ENCODE measurements around the gene MAP3K5. TPM values are rescaled to one million over a fixed set of nuclear protein-coding genes. Genes with fewer than 3 reads are reported as not detected.

The MAP3K5 gene
- total and polyA plus RNA-seq, 7 experiments from 2014 or later, result 2.6 to 32.5 (median 13.4) TPM

DNA sequence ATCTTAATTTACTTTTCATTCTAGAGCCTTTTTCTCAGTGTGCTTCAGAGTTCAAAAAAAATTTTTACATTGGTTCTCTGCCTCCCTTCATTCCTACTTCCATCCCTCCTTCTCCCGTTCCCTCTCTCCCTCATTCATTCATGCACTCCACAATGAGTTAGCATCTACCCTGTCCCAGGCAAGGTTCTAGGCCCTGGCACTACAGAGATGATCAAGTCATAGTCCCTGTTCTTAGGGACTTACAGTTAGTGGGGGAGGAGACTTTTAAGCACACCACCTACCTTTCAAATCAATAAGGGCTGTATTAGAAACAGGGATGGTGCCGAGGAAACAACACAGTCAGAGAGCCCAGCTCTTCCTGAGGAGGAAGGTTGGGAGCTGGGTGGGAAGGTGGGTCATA, 40.3 kb downstream of the MAP3K5 start:
- peak overlapping the region; percentile 22 to 87 (median 72) for H3K4me3 Mint-ChIP-seq
- Histone ChIP-seq H3K9me3 (ENCODE audit: control insufficient read depth in 2 of 3, low read length in 3 of 3) (no peaks in the 10 kb centered on the region), H3K4me3 (ENCODE audit: low read length) (peak overlapping the region; percentile 37), H3K27me3 (ENCODE audit: control insufficient read depth in 2 of 2, insufficient read depth in 2 of 2, low read length in 2 of 2) (no peaks in the 10 kb centered on the region), H3K27ac (ENCODE audit: low read depth, low read length) (peak overlapping the region; percentile 60), H3K36me3 (ENCODE audit: control insufficient read depth in 2 of 3, insufficient read depth in 3 of 3, low read length in 3 of 3) (no peaks in the 10 kb centered on the region), H3K4me1 (ENCODE audit: control insufficient read depth in 2 of 2, insufficient read depth in 2 of 2, low read length in 2 of 2) (peaks cover 37 to 51% of the 10 kb centered on the region in 2 donors)
- H3K9me3 Mint-ChIP-seq, result peaks cover 0 to 7% (median 0%) of the 10 kb centered on the region in 11 donors
- intact Hi-C loops (cut with micrococcal nuclease), result loop anchor here (1.0 to 5.0 kb wide), 7 partner anchors 13 to 1355 kb away; partner anchors contain the start of genes BCLAF1 (in 1 of the 2), MAP3K5 (in 1 of the 2) and PERP (in 1 of the 2)
- ChIA-PET CTCF (interaction anchor here (1.4 to 3.1 kb wide), 2 partner anchors 12 to 40 kb away, joined by 4 to 16 read pairs; partner anchors contain the start of gene MAP3K5), POLR2A (interaction anchor here (2.0 to 6.1 kb wide), 4 partner anchors 12 to 40 kb away, joined by 5 to 33 read pairs (median 16); partner anchors contain the start of gene MAP3K5)
- peaks cover 0 to 20% (median 4%) of the 10 kb centered on the region in 5 donors for H3K36me3 Mint-ChIP-seq
- H3K27me3 Mint-ChIP-seq, result no peaks in the 10 kb centered on the region
- H3K27ac Mint-ChIP-seq, result peak overlapping the region; percentile 79 to 98 (median 93)
- DNase-seq (no peak), ATAC-seq (no peak)
- peaks cover 57 to 88% (median 66%) of the 10 kb centered on the region in 7 donors for H3K4me1 Mint-ChIP-seq

DNA sequence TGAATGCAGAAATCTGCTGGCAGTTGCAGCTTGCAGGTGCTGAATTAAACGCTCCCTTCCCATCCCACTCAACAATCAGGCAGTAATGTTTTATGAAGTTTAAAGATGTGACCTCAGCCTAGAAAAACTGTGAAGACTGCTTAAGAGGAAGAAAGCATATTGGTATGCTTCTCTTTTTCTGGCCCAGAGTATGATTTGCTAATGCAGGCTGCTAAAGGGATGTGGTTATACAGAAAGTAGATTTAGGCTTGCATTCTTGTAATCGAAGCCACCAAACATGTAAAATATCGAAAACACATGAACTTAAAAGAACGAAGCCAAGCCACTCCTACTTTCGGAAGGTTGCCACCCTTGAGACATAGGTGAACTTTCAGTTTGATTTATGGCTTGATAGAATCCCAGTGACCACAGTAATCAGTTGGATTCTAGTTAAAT, 40.7 kb downstream of the MAP3K5 start:
- H3K9me3 Mint-ChIP-seq, result peaks cover 0 to 7% (median 0%) of the 10 kb centered on the region in 11 donors
- Histone ChIP-seq H3K27me3 (ENCODE audit: control insufficient read depth in 2 of 2, insufficient read depth in 2 of 2, low read length in 2 of 2) (no peaks in the 10 kb centered on the region), H3K9me3 (ENCODE audit: control insufficient read depth in 2 of 3, low read length in 3 of 3) (no peaks in the 10 kb centered on the region), H3K4me3 (ENCODE audit: low read length) (peak overlapping the region; percentile 37), H3K4me1 (ENCODE audit: control insufficient read depth in 2 of 2, insufficient read depth in 2 of 2, low read length in 2 of 2) (peaks cover 37 to 51% of the 10 kb centered on the region in 2 donors), H3K36me3 (ENCODE audit: control insufficient read depth in 2 of 3, insufficient read depth in 3 of 3, low read length in 3 of 3) (no peaks in the 10 kb centered on the region), H3K27ac (ENCODE audit: low read depth, low read length) (peak overlapping the region; percentile 60)
- peak overlapping the region; percentile 22 to 87 (median 72) for H3K4me3 Mint-ChIP-seq
- intact Hi-C loops (cut with micrococcal nuclease), result loop anchor here (1.0 to 5.0 kb wide), 6 partner anchors 13 to 1356 kb away; partner anchors contain the start of genes BCLAF1 (in 1 of the 2), MAP3K5 (in 1 of the 2) and PERP (in 1 of the 2)
- ATAC-seq, result peak; percentile 71
- H3K27ac Mint-ChIP-seq, result peak overlapping the region; percentile 78 to 98 (median 91)
- peak in 7 of 9 donors; percentile 28 to 78 (median 68) for DNase-seq
- peaks cover 0 to 22% (median 3%) of the 10 kb centered on the region in 5 donors for H3K36me3 Mint-ChIP-seq
- peaks cover 58 to 84% (median 65%) of the 10 kb centered on the region in 7 donors for H3K4me1 Mint-ChIP-seq
- ChIA-PET POLR2A (interaction anchor here (2.1 to 6.1 kb wide), 3 partner anchors 13 to 41 kb away, joined by 6 to 33 read pairs (median 22); partner anchors contain the start of gene MAP3K5), CTCF (interaction anchor here (3.1 kb wide), 1 partner anchor 41 kb away, joined by 16 read pairs; the partner anchor contains the start of gene MAP3K5)
- H3K27me3 Mint-ChIP-seq, result no peaks in the 10 kb centered on the region

DNA sequence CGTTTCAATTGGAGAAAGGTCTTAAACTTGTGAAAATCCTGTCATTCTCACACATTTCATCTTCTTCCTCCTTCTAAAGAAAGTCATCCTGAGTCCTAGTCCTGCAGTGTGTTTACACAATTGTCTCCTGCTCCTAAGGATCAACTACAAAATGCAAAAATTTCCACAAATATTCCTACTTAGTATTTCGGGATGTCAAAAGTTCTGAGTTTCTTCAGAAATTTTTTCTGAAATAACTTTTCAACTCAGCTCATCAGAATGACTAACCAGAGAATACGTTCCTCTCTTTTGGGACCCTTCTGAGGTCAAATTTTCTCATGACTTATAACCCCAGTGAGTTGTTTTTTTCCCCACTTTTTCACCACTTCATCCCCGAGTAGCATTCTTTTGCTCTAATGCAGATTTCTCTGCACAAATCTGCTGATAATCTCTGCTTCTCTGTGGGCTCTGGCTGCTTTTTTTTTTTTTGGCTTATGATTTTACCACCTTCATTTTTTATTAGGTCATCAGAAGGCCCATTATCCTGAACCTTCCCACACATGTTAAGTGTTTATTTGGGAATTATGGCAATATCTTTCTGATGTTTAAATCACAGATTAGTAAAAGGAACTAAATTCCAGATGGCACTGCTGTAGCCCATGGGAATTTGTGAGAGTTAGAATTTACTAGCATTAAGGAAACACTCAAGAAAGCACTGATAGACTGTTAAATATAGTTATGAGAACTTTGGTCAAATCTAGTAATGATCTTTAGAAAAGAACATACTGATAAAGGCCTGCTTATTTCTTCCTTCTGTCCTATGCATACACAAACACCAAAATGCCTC, 41.4 kb downstream of the MAP3K5 start:
- Histone ChIP-seq H3K4me3 (ENCODE audit: low read length) (peak overlapping the region; percentile 37), H3K36me3 (ENCODE audit: control insufficient read depth in 2 of 3, insufficient read depth in 3 of 3, low read length in 3 of 3) (no peaks in the 10 kb centered on the region), H3K27ac (ENCODE audit: low read depth, low read length) (peak overlapping the region; percentile 60), H3K4me1 (ENCODE audit: control insufficient read depth in 2 of 2, insufficient read depth in 2 of 2, low read length in 2 of 2) (peaks cover 37 to 51% of the 10 kb centered on the region in 2 donors), H3K9me3 (ENCODE audit: control insufficient read depth in 2 of 3, low read length in 3 of 3) (no peaks in the 10 kb centered on the region), H3K27me3 (ENCODE audit: control insufficient read depth in 2 of 2, insufficient read depth in 2 of 2, low read length in 2 of 2) (no peaks in the 10 kb centered on the region)
- Mint-ChIP-seq H3K27ac (peak overlapping the region; percentile 78 to 98 (median 91)), H3K27me3 (no peaks in the 10 kb centered on the region), H3K4me1 (peaks cover 55 to 84% (median 65%) of the 10 kb centered on the region in 7 donors), H3K9me3 (peaks cover 0 to 7% (median 0%) of the 10 kb centered on the region in 11 donors), H3K36me3 (peaks cover 0 to 22% (median 3%) of the 10 kb centered on the region in 5 donors), H3K4me3 (peak overlapping the region; percentile 22 to 87 (median 72))
- POLR2A ChIA-PET, result interaction anchor here (2.1 to 6.1 kb wide), 2 partner anchors 13 to 41 kb away, joined by 6 to 33 read pairs; partner anchors contain the start of gene MAP3K5
- CTCF ChIA-PET, result interaction anchor here (0.6 to 3.1 kb wide), 3 partner anchors 41 to 42 kb away, joined by 3 to 16 read pairs (median 3); partner anchors contain the start of gene MAP3K5
- ATAC-seq (no peak), DNase-seq (no peak)
- intact Hi-C loops (cut with micrococcal nuclease), result loop anchor here (1.0 to 5.0 kb wide), 6 partner anchors 14 to 1356 kb away; partner anchors contain the start of genes BCLAF1 (in 1 of the 2), MAP3K5 (in 1 of the 2) and PERP (in 1 of the 2)

DNA sequence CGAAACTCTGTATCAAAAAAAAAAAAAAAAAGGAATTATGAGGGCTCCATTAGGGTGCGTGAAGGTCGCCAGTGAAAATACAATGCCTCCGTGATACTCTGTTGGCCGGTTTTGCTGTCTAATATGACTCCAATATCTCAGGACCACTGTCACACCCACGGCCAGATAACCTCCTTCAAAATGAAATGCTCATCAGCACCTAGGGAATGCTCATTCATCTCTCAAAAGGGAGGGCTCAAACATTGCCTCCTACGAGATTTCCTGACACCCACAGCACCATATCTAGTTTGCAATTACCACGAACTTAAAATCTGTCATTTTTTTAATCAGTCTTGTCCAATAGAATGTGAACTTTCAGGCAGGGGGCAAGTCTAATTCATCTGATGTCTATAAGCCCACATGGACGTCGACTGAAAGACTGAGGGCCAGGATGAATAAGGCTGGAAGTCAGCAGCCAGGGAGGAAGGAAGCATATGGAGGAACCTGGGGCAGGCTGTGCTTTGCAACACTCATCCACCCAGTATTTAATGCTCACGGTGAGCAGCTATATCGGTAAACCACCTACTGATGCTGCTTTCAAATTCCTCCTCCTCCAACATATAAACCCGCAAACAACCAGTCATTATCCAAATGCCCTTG, 42.8 kb downstream of the MAP3K5 start:
- Mint-ChIP-seq H3K27ac (peak overlapping the region in 8 of 9 donors; percentile 69 to 94 (median 84)), H3K27me3 (no peaks in the 10 kb centered on the region), H3K36me3 (peaks cover 0 to 22% (median 0%) of the 10 kb centered on the region in 5 donors), H3K9me3 (peaks cover 0 to 7% (median 0%) of the 10 kb centered on the region in 11 donors), H3K4me3 (peak overlapping the region in 2 of 10 donors; percentile 38 to 56), H3K4me1 (peaks cover 45 to 80% (median 58%) of the 10 kb centered on the region in 7 donors)
- H3K36me3 ChIP-seq (ENCODE audit: control insufficient read depth in 2 of 3, insufficient read depth in 3 of 3, low read length in 3 of 3), result no peaks in the 10 kb centered on the region
- H3K9me3 ChIP-seq (ENCODE audit: control insufficient read depth in 2 of 3, low read length in 3 of 3), result no peaks in the 10 kb centered on the region
- H3K4me1 ChIP-seq (ENCODE audit: control insufficient read depth in 2 of 2, insufficient read depth in 2 of 2, low read length in 2 of 2), result peaks cover 37 to 49% of the 10 kb centered on the region in 2 donors
- POLR2A ChIA-PET, result interaction anchor here (2.1 kb wide), 1 partner anchor 43 kb away, joined by 6 read pairs; the partner anchor contains the start of gene MAP3K5
- DNase-seq, result no peak
- H3K4me3 ChIP-seq (ENCODE audit: low read length), result no peak overlapping the region
- intact Hi-C loops (cut with micrococcal nuclease), result no loop called here
- ATAC-seq, result no peak
- H3K27ac ChIP-seq (ENCODE audit: low read depth, low read length), result no peak overlapping the region
- no peaks in the 10 kb centered on the region for H3K27me3 ChIP-seq (ENCODE audit: control insufficient read depth in 2 of 2, insufficient read depth in 2 of 2, low read length in 2 of 2)
- CTCF ChIA-PET, result no interaction called here

DNA sequence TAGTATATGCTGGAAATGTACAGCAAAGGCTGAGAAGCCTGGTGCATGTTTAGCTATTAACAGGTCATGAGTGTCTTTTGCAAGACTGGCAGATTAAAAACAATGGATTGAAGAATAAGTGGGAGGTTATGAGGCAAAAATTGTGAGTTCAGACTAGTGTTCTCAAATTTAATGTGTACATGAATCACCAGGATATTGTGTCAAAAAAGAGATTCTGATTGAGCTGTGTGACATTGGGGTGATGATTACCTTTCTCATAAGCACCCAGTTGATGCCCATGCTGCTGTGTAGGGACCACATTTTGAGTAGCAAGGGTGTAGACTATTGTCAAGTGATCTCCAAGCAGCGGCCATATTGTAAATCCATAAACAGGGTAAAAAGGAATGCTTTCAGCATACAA, 44.8 kb downstream of the MAP3K5 start:
- intact Hi-C loops (cut with micrococcal nuclease), result no loop called here
- ChIA-PET CTCF (interaction anchor here (0.6 to 4.2 kb wide), 2 partner anchors 31 to 45 kb away, joined by 3 to 21 read pairs; partner anchors contain the start of gene MAP3K5), POLR2A (interaction anchor here (2.3 kb wide), 1 partner anchor 44 kb away, joined by 11 read pairs; the partner anchor contains the start of gene MAP3K5)
- no peaks in the 10 kb centered on the region for H3K9me3 ChIP-seq (ENCODE audit: control insufficient read depth in 2 of 3, low read length in 3 of 3)
- peaks cover 38 to 75% (median 47%) of the 10 kb centered on the region in 7 donors for H3K4me1 Mint-ChIP-seq
- H3K4me3 ChIP-seq (ENCODE audit: low read length), result no peak overlapping the region
- H3K27ac ChIP-seq (ENCODE audit: low read depth, low read length), result no peak overlapping the region
- H3K36me3 ChIP-seq (ENCODE audit: control insufficient read depth in 2 of 3, insufficient read depth in 3 of 3, low read length in 3 of 3), result no peaks in the 10 kb centered on the region
- no peak overlapping the region for H3K4me3 Mint-ChIP-seq
- H3K4me1 ChIP-seq (ENCODE audit: control insufficient read depth in 2 of 2, insufficient read depth in 2 of 2, low read length in 2 of 2), result peaks cover 27 to 30% of the 10 kb centered on the region in 2 donors
- DNase-seq (no peak), ATAC-seq (no peak)
- H3K27me3 Mint-ChIP-seq, result no peaks in the 10 kb centered on the region
- peaks cover 0 to 11% (median 0%) of the 10 kb centered on the region in 11 donors for H3K9me3 Mint-ChIP-seq
- peak overlapping the region in 1 of 9 donors; percentile 64 for H3K27ac Mint-ChIP-seq
- H3K27me3 ChIP-seq (ENCODE audit: control insufficient read depth in 2 of 2, insufficient read depth in 2 of 2, low read length in 2 of 2), result no peaks in the 10 kb centered on the region
- peaks cover 0 to 32% (median 3%) of the 10 kb centered on the region in 5 donors for H3K36me3 Mint-ChIP-seq
